Measurements from ENCODE around the gene RNF114.

RNF114 gene

GRCh38 chr20:49899541-49900383 lies 36.4 kb upstream of the RNF114 start:
- H2AFZ ChIP-seq (ENCODE audit: low read depth, low read length), result no peak overlapping the region
- peaks cover 11% of the 10 kb centered on the region for H3K4me1 ChIP-seq (ENCODE audit: low read length)
- TF ChIP-seq CTCF (IDR thresholded peaks at IDR 0.05; ENCODE audit: low read depth, low read length), result no peak
- H3K9me3 ChIP-seq (ENCODE audit: insufficient read depth, low read length), result no peaks in the 10 kb centered on the region
- no peaks in the 10 kb centered on the region for H3K27me3 ChIP-seq (ENCODE audit: low read depth, low read length)
- H3K4me2 ChIP-seq (ENCODE audit: low read length), result no peak overlapping the region
- no peak overlapping the region for H3K27ac ChIP-seq (ENCODE audit: low read length)
- no peak overlapping the region for H3K9ac ChIP-seq (ENCODE audit: low read length)
- H3K79me2 ChIP-seq (ENCODE audit: low read length), result 0 out of 2 replicates have a peak, but pooled peaks cover 5% of the 10 kb centered on the region
- H4K20me1 ChIP-seq (ENCODE audit: insufficient read depth, low read length), result peaks cover under 1% of the 10 kb centered on the region; the same call in 1 of the 2 replicates
- peaks cover 18% of the 10 kb centered on the region for H3K36me3 ChIP-seq (replicated peaks; ENCODE audit: low read depth, low read length)
- H3K4me3 ChIP-seq (ENCODE audit: low read length), result no peak overlapping the region

GRCh38 chr20:49901588-49901987 lies 34.6 kb upstream of the RNF114 start:
- no peak overlapping the region for H3K4me3 ChIP-seq (ENCODE audit: low read length)
- no peak overlapping the region for H3K4me2 ChIP-seq (ENCODE audit: low read length)
- H3K27me3 ChIP-seq (ENCODE audit: low read depth, low read length), result no peaks in the 10 kb centered on the region
- H3K36me3 ChIP-seq (replicated peaks; ENCODE audit: low read depth, low read length), result peaks cover 35% of the 10 kb centered on the region
- no peak overlapping the region for H3K9ac ChIP-seq (ENCODE audit: low read length)
- H2AFZ ChIP-seq (ENCODE audit: low read depth, low read length), result no peak overlapping the region
- 0 out of 2 replicates have a peak, but pooled peaks cover 1% of the 10 kb centered on the region for H3K79me2 ChIP-seq (ENCODE audit: low read length)
- no peaks in the 10 kb centered on the region for H3K4me1 ChIP-seq (ENCODE audit: low read length)
- peaks cover 7% of the 10 kb centered on the region; the same call in 1 of the 2 replicates for H4K20me1 ChIP-seq (ENCODE audit: insufficient read depth, low read length)
- TF ChIP-seq CTCF (IDR thresholded peaks at IDR 0.05; ENCODE audit: low read depth, low read length) (no peak), EZH2phosphoT487 (IDR thresholded peaks at IDR 0.05; ENCODE audit: low read depth) (no peak)
- no peak overlapping the region for H3K27ac ChIP-seq (ENCODE audit: low read length)
- H3K9me3 ChIP-seq (ENCODE audit: insufficient read depth, low read length), result no peaks in the 10 kb centered on the region

- Histone ChIP-seq H4K20me1 (ENCODE audit: insufficient read depth, low read length) (peaks cover 12% of the 10 kb centered on the region), H2AFZ (ENCODE audit: low read depth, low read length) (no peak overlapping the region), H3K79me2 (ENCODE audit: low read length) (peaks cover 20% of the 10 kb centered on the region), H3K27me3 (ENCODE audit: low read depth, low read length) (no peaks in the 10 kb centered on the region), H3K4me1 (ENCODE audit: low read length) (no peaks in the 10 kb centered on the region), H3K9ac (ENCODE audit: low read length) (no peak overlapping the region), H3K9me3 (ENCODE audit: insufficient read depth, low read length) (no peaks in the 10 kb centered on the region), H3K27ac (ENCODE audit: low read length) (no peak overlapping the region), H3K4me3 (ENCODE audit: low read length) (no peak overlapping the region), H3K36me3 (replicated peaks; ENCODE audit: low read depth, low read length) (peaks cover 57% of the 10 kb centered on the region), H3K4me2 (ENCODE audit: low read length) (no peak overlapping the region)
- TF ChIP-seq EZH2phosphoT487 (IDR thresholded peaks at IDR 0.05; ENCODE audit: low read depth) (no peak), CTCF (IDR thresholded peaks at IDR 0.05; ENCODE audit: low read depth, low read length) (no peak)
These were observed 31.6 kb upstream of the RNF114 start for GRCh38 chr20:49904440-49905214.
